Measurements from ENCODE around the gene TRPC3.
A peak's percentile ranks its signal among the peaks of the same experiment; 100 is the strongest.

Gene TRPC3

DNA sequence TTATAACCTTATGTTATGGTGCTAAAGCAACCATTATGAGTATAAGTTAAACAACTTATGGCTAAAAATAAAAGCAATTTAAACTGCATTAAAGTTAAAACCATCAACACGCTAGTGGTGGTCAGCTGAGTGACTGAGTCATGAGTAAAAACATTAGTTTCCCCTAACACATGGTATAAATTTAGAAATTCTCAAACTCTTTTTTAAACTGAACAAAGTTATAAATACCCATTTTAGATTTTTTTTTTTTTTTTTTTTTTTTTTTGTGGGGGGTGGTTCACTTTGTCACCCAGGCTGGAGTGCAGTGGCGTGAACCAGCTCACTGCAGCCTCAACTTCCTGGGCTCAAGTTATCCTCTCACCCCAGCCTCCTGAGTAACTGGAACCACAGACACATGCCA is 76.2 kb downstream of the TRPC3 start:
- no peak for DNase-seq (ENCODE audit: low read depth in 2 of 2)

DNA sequence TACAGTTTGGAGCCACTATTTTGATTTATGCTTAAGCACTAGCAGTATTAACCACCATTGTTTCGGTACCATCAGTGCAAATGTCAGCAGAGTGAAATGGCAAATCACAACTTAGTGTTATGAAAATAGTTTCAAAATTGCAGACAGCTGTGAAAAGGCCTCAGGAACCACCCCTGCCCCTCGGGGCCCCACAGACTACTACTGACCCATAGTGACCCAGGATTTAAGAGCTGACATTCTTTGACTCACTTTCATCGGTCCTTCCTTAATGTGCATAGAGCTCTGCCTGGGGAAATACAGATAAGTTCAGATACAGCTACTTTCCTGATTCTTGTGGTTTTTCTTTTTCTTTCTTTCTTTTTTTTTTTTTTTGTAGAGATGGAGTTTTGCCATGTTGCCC is 78.3 kb downstream of the TRPC3 start:
- DNase-seq (ENCODE audit: low read depth in 2 of 2), result no peak

GRCh38 chr4:121869841-121870822 is 81.7 kb downstream of the TRPC3 start, which contains the start of gene BBS7:
TSS of gene BBS7 (minus strand) at chr4:121870474. CDS start at chr4:121870313, 161 bp downstream.
- peak; percentile 93 to 94 for DNase-seq (ENCODE audit: low read depth in 2 of 2)

DNA sequence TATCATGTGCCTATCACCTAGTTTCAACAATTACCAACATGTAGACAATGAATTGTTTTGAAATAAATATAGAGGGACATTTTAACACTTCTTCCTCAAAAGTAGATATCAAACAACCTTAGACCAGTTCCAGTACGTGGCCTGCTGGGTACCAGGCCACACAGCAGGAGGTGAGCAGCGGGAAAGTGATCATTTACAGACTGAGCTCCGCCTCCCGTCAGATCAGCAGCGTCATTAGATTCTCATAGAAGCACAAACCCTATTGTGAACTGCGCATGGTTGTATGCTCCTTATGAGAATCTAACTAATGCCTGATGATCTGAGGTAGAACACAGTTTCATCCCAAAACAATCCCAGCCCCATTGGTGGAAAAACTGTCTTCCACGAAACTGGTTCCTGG is 88.1 kb downstream of the TRPC3 start:
- DNase-seq (ENCODE audit: low read depth in 2 of 2), result no peak

DNA sequence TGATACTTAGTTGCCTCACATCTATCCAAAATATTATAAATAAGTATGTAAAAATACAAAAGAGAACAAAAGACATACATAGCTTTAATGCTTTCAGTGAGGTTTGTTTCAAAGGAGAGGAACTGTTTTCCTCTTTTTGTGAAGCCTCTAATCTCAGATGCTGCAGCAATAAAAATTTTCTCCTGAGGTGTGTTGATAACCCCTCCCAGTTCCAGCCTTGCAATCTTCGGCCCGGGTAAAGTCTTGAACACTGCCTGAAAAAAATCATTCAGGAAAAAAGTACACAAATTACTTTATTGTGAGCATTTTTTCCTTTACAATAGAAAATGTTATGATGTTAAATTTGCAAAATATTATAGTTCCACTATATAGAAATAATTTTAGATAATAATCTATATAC is 90.4 kb downstream of the TRPC3 start:
- DNase-seq (ENCODE audit: low read depth in 2 of 2), result no peak

DNA sequence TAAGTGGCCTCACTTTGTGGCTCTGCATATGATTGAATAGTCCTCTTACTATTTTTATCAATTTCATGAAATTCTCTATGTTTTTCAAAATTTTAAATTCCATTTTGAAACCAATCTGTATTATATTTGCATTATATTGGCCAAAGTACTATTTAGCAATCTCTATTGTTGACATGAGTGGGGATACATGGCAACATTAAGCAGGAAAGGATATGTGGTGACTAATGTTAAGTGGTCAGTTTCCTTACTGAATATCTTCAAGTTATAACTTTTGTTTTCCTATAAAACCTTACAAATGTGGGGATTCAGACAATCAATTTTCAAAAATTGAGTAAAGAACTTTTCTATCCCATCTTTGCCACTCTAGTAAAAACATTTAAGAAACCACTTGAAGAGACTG is 91.7 kb downstream of the TRPC3 start:
- DNase-seq (ENCODE audit: low read depth in 2 of 2), result no peak

GRCh38 chr4:121851354-121851753 is 100.5 kb downstream of the TRPC3 start:
- DNase-seq (ENCODE audit: low read depth in 2 of 2), result no peak

DNA sequence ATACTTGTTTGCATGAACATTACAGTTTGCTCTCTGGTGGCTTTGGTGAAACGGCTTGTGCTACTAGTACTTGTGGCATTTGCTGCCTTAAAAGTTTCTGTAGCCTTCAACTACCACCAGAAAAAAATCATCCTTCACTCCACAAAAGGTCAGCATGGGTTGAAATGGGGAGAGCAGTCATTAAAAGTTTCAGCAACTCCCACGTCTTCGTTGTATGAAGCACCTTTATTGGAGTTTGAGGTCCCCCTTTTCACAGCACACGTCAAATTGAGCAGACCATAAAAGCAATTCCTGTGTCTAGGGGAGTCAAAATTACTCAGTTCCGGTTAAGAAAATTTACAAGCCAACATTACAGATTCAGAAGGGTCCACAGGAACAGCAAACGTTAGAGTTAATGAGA is 105.2 kb downstream of the TRPC3 start:
- no peak for DNase-seq (ENCODE audit: low read depth in 2 of 2)

DNA sequence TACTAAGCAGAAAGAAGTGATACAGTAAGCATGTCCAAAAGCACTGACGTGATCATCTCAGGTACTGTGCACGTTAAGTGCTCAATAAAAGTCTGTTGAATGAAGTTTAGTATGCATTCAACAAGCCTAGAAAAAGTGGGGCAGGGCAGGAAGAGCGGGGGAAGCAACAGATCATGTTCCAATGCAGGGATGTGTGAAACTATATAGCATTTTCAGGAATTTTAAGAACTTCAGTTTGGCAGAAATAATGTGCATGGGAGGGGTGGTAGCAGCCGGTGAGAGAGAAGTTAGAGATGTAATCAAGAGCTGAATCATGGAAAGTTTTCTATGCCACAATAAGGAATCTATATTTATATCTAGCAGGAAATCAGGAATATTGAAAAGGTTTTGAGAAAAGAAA is 109.0 kb downstream of the TRPC3 start:
- no peak for DNase-seq (ENCODE audit: low read depth in 2 of 2)

DNA sequence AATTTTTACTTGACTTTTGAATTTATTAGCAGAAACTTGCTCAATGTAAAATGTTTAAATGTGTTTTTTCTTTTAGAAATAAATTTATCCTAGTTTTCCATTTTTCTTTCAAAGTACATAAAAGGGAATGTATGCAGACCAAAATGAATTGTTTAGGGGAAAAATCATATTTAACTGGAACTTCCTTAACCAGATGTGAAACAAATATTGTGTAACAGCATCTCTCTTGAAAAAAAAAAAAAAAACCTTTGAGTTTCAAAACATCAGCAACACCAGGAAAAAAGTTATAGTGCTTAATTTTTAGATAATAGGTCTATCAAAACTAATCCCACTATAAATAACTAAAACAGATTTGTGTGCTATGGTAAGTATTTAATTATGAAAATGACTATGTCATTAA is 113.7 kb downstream of the TRPC3 start:
- DNase-seq (ENCODE audit: low read depth in 2 of 2), result no peak

DNA sequence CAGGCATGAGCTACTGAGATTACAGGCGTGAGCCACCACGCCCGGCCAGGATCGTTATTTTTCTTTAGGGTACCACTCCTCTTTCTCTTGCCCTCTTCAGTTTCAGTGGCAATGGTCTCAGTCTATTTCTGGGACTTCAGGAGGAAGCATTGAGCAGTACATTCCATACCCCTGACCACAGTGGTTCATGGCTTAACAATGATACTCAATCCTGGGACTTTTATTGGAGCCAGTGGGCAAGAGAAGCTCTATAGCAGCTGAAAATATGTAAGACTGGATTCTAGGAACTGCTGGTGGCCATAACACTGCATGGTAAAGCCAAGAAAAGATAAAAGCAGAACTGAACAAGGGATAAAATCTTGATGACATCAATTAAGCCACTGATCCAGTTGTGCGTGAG is 122.3 kb downstream of the TRPC3 start:
- no peak for DNase-seq (ENCODE audit: low read depth in 2 of 2)

All from activated CD8-positive, alpha-beta memory T cell treated with anti-CD3 and anti-CD28 coated beads for 4 hours (primary cell).